Astrocyte (in vitro differentiated cells and primary cell): ENCODE data around the gene RUFY1. TPM values are rescaled to one million over a fixed set of nuclear protein-coding genes. Genes with fewer than 3 reads are reported as not detected.

Experiments
- DNase-seq: peaks from one replicate; pipeline ENCODE4 v3.0.0-alpha.2; 2010; ENCODE audit warnings: low read depth
- FAIRE-seq: peaks from 2 replicates; lab custom pipeline; 2011; peaks lifted over from hg19 to GRCh38; lab: Jason Lieb, UNC
- H2AFZ ChIP-seq: 2 replicates; pipeline ENCODE4 v1.6.0; 2012; ENCODE audit warnings: low read depth, low read length, inconsistent platforms
- H3K27ac ChIP-seq: 2 replicates; pipeline ENCODE4 v1.5.1; 2011; ENCODE audit warnings: low read depth, low read length, inconsistent platforms
- H3K27me3 ChIP-seq: 2 replicates; pipeline ENCODE4 v1.6.0; 2011; ENCODE audit warnings: low read length, inconsistent platforms; ENCODE audit not compliant: insufficient read depth
- H3K36me3 ChIP-seq: 2 replicates; pipeline ENCODE4 v1.5.1; 2011; ENCODE audit warnings: low read length, inconsistent platforms; ENCODE audit not compliant: insufficient read depth
- H3K4me1 ChIP-seq: 2 replicates; pipeline ENCODE4 v1.5.1; 2011; ENCODE audit warnings: low read length, inconsistent platforms; ENCODE audit not compliant: insufficient read depth
- H3K4me2 ChIP-seq: 2 replicates; pipeline ENCODE4 v1.6.0; 2012; ENCODE audit warnings: low read length, inconsistent platforms
- H3K4me3 ChIP-seq: 2 replicates; pipeline ENCODE4 v1.5.1; 2011; ENCODE audit warnings: low read depth, mild to moderate bottlenecking, low read length, inconsistent platforms; ENCODE audit not compliant: insufficient read depth
- H3K79me2 ChIP-seq: 2 replicates; pipeline ENCODE4 v1.6.0; 2012; ENCODE audit warnings: mild to moderate bottlenecking, low read length, inconsistent platforms; ENCODE audit not compliant: insufficient read depth
- H3K9ac ChIP-seq: 2 replicates; pipeline ENCODE4 v1.6.0; 2012; ENCODE audit warnings: mild to moderate bottlenecking, low read length, inconsistent platforms
- H3K9me3 ChIP-seq: 2 replicates; pipeline ENCODE4 v1.5.1; 2012; ENCODE audit warnings: low read depth, mild to moderate bottlenecking, low read length, inconsistent platforms; ENCODE audit not compliant: insufficient read depth
- H4K20me1 ChIP-seq: 2 replicates; pipeline ENCODE4 v1.6.0; 2012; ENCODE audit warnings: low read length, inconsistent platforms; ENCODE audit not compliant: insufficient read depth
- H3K27ac Mint-ChIP-seq: one replicate; pipeline ENCODE4 v1.8.0; 2021; ENCODE audit warnings: mild to moderate bottlenecking, mixed read lengths; ENCODE audit not compliant: unreplicated experiment
- H3K27me3 Mint-ChIP-seq: one replicate; pipeline ENCODE4 v1.8.0; 2021; ENCODE audit warnings: low read depth, mixed read lengths; ENCODE audit not compliant: unreplicated experiment
- H3K36me3 Mint-ChIP-seq: one replicate; pipeline ENCODE4 v1.8.0; 2021; ENCODE audit warnings: low read depth, mixed read lengths; ENCODE audit not compliant: unreplicated experiment
- H3K4me1 Mint-ChIP-seq: one replicate; pipeline ENCODE4 v1.8.0; 2021; ENCODE audit warnings: low read depth, mixed read lengths; ENCODE audit not compliant: unreplicated experiment
- H3K4me3 Mint-ChIP-seq: one replicate; pipeline ENCODE4 v1.8.0; 2021; ENCODE audit warnings: mild to moderate bottlenecking, moderate library complexity, mixed read lengths; ENCODE audit not compliant: unreplicated experiment
- H3K9me3 Mint-ChIP-seq: one replicate; pipeline ENCODE4 v1.8.0; 2021; ENCODE audit warnings: mild to moderate bottlenecking, mixed read lengths; ENCODE audit not compliant: unreplicated experiment
- CTCF ChIP-seq: IDR thresholded peaks from 2 replicates; pipeline ENCODE4 v1.5.1; 2011; ENCODE audit warnings: low read depth, mild to moderate bottlenecking, inconsistent platforms, low read length, moderate library complexity; ENCODE audit not compliant: insufficient read depth
- EZH2 ChIP-seq: IDR thresholded peaks from 2 replicates; pipeline ENCODE4 v1.6.1; 2012; ENCODE audit warnings: mild to moderate bottlenecking, low read length, inconsistent platforms; ENCODE audit not compliant: insufficient read depth
- total RNA-seq: library from RNA; stranded (reverse); gene quantifications from 2 replicates; pipeline ENCODE4 v1.2.1, GENCODE V29; 2021

The RUFY1 gene
- total RNA-seq, 1 donor from 2014 or later = 34.1 TPM

DNA sequence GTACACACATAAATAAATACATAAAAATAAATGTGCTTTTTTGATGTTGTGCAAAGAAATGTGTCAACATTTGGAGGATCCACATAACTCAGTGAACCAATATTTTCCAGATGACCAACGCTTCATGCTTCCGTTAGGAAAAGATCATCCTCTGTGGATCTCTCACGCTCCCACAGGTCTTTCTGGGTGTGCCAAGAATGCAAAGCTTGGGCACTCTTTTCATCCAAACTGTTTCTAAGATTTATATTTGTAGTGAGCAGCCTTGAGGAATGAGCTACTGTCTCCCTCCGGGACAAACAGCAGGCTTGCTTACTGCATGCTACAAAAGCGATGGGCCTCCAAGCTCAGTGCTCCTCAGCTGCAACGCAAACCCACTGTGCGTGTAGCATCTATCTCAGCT lies 46.2 kb upstream of the RUFY1 start:
- no peak overlapping the region for H3K9ac ChIP-seq
- no peaks in the 10 kb centered on the region for H3K36me3 ChIP-seq
- H3K4me2 ChIP-seq = no peak overlapping the region
- Mint-ChIP-seq H3K4me3 (no peak overlapping the region), H3K4me1 (no peaks in the 10 kb centered on the region), H3K36me3 (no peaks in the 10 kb centered on the region), H3K27me3 (no peaks in the 10 kb centered on the region), H3K27ac (no peak overlapping the region), H3K9me3 (peaks cover 6% of the 10 kb centered on the region)
- H4K20me1 ChIP-seq = no peaks in the 10 kb centered on the region
- H2AFZ ChIP-seq = no peak overlapping the region
- no peak for FAIRE-seq
- DNase-seq = no peak
- H3K79me2 ChIP-seq = no peaks in the 10 kb centered on the region
- no peak for TF ChIP-seq EZH2
- no peak for TF ChIP-seq CTCF
- no peaks in the 10 kb centered on the region for H3K4me1 ChIP-seq
- H3K9me3 ChIP-seq = no peaks in the 10 kb centered on the region
- H3K27me3 ChIP-seq = no peaks in the 10 kb centered on the region
- no peak overlapping the region for H3K4me3 ChIP-seq
- H3K27ac ChIP-seq = no peak overlapping the region

GRCh38 chr5:179504600-179505396 lies 45.6 kb upstream of the RUFY1 start:
- no peaks in the 10 kb centered on the region for H3K27me3 ChIP-seq
- no peaks in the 10 kb centered on the region for H3K9me3 ChIP-seq
- TF ChIP-seq CTCF = no peak
- no peak for TF ChIP-seq EZH2
- no peak overlapping the region for H3K27ac ChIP-seq
- H3K4me3 Mint-ChIP-seq = no peak overlapping the region
- H3K79me2 ChIP-seq = no peaks in the 10 kb centered on the region
- no peak overlapping the region for H3K4me3 ChIP-seq
- DNase-seq (no peak), FAIRE-seq (no peak)
- H3K36me3 ChIP-seq = no peaks in the 10 kb centered on the region
- H3K4me1 Mint-ChIP-seq = no peaks in the 10 kb centered on the region
- no peak overlapping the region for H2AFZ ChIP-seq
- no peak overlapping the region for H3K27ac Mint-ChIP-seq
- H3K9me3 Mint-ChIP-seq = peaks cover 6% of the 10 kb centered on the region
- H4K20me1 ChIP-seq = no peaks in the 10 kb centered on the region
- H3K9ac ChIP-seq = no peak overlapping the region
- no peaks in the 10 kb centered on the region for H3K27me3 Mint-ChIP-seq
- H3K36me3 Mint-ChIP-seq = no peaks in the 10 kb centered on the region
- H3K4me2 ChIP-seq = no peak overlapping the region
- no peaks in the 10 kb centered on the region for H3K4me1 ChIP-seq

- H3K4me3 Mint-ChIP-seq = no peak overlapping the region
- no peaks in the 10 kb centered on the region for H3K27me3 Mint-ChIP-seq
- no peak overlapping the region for H3K4me2 ChIP-seq
- no peak for DNase-seq
- no peaks in the 10 kb centered on the region for H4K20me1 ChIP-seq
- no peaks in the 10 kb centered on the region for H3K36me3 ChIP-seq
- no peak overlapping the region for H3K27ac Mint-ChIP-seq
- no peaks in the 10 kb centered on the region for H3K9me3 ChIP-seq
- H3K4me1 Mint-ChIP-seq = no peaks in the 10 kb centered on the region
- H3K27ac ChIP-seq = no peak overlapping the region
- H3K36me3 Mint-ChIP-seq = no peaks in the 10 kb centered on the region
- H3K79me2 ChIP-seq = no peaks in the 10 kb centered on the region
- no peaks in the 10 kb centered on the region for H3K27me3 ChIP-seq
- no peak for FAIRE-seq
- H3K9me3 Mint-ChIP-seq = peaks cover 5% of the 10 kb centered on the region
- H2AFZ ChIP-seq = no peak overlapping the region
- TF ChIP-seq CTCF = no peak
- no peak for TF ChIP-seq EZH2
- H3K9ac ChIP-seq = no peak overlapping the region
- H3K4me3 ChIP-seq = no peak overlapping the region
- no peaks in the 10 kb centered on the region for H3K4me1 ChIP-seq
These were observed 44.6 kb upstream of the RUFY1 start for GRCh38 chr5:179505636-179506261.
